Brain pericyte (primary cell): Measurements from ENCODE around the gene PLCL2.
"Not testable (repeated sequence)": the region's sequence is repeated elsewhere in the genome, so short reads cannot be mapped to it uniquely, and the experiment has no call there.

Experiments
- DNase-seq: peaks from one replicate; pipeline ENCODE4 v3.0.0-alpha.2; 2012; ENCODE audit warnings: low read depth, low spot score

The PLCL2 gene

GRCh38 chr3:16960125-16960524 is 75.4 kb downstream of the PLCL2 start:
- DNase-seq = no peak

GRCh38 chr3:16961621-16962205 is 77.0 kb downstream of the PLCL2 start:
- no peak for DNase-seq

- no peak for DNase-seq
These were observed 90.3 kb downstream of the PLCL2 start for GRCh38 chr3:16975083-16975482.

GRCh38 chr3:16978234-16978920 is 93.6 kb downstream of the PLCL2 start:
- no peak for DNase-seq

- DNase-seq = no peak
These were observed 94.1 kb downstream of the PLCL2 start for GRCh38 chr3:16978921-16979271.

- DNase-seq = not testable (repeated sequence)
These were observed 95.2 kb downstream of the PLCL2 start for GRCh38 chr3:16979769-16980515.

GRCh38 chr3:16980526-16980925 is 95.8 kb downstream of the PLCL2 start:
- not testable (repeated sequence) for DNase-seq

GRCh38 chr3:16982460-16982859 is 97.7 kb downstream of the PLCL2 start:
- no peak for DNase-seq

- no peak for DNase-seq
These were observed 100.9 kb downstream of the PLCL2 start for GRCh38 chr3:16985608-16986007.

- DNase-seq = no peak
These were observed 102.4 kb downstream of the PLCL2 start for GRCh38 chr3:16987141-16987540.

GRCh38 chr3:16990163-16990562 is 105.4 kb downstream of the PLCL2 start:
- DNase-seq = no peak

- DNase-seq = no peak
These were observed 107.4 kb downstream of the PLCL2 start for GRCh38 chr3:16992198-16992597.

GRCh38 chr3:16993227-16993626 is 108.5 kb downstream of the PLCL2 start:
- no peak for DNase-seq

- no peak for DNase-seq
These were observed 110.2 kb downstream of the PLCL2 start for GRCh38 chr3:16994854-16995525.

GRCh38 chr3:16995601-16996000 is 110.8 kb downstream of the PLCL2 start:
- DNase-seq = no peak

- DNase-seq = no peak
These were observed 113.6 kb downstream of the PLCL2 start for GRCh38 chr3:16998236-16998923.

- no peak for DNase-seq
These were observed 114.4 kb downstream of the PLCL2 start for GRCh38 chr3:16999161-16999560.

- no peak for DNase-seq
These were observed 115.1 kb downstream of the PLCL2 start for GRCh38 chr3:16999871-17000270.

GRCh38 chr3:17003457-17003856 is 118.7 kb downstream of the PLCL2 start:
- no peak for DNase-seq

GRCh38 chr3:17006132-17006852 is 121.5 kb downstream of the PLCL2 start:
- DNase-seq = no peak

- no peak for DNase-seq
These were observed 122.5 kb downstream of the PLCL2 start for GRCh38 chr3:17007284-17007683.
